MM.1S (cell line): ENCODE measurements around the gene IFIT1B.
"Not testable (repeated sequence)": the region's sequence is repeated elsewhere in the genome, so short reads cannot be mapped to it uniquely, and the experiment has no call there.

ENCODE experiments used
- EZH2 ChIP-seq: fragments of 300-600 bp; sonication (generic); optimal IDR thresholded peaks from 2 replicates; pipeline ENCODE3; 2017; ENCODE audit warnings: low read depth, mild to moderate bottlenecking, antibody characterized with exemption, low read length, mixed read lengths
- TF ChIP-seq, protein P1 (sequence below): fragments of 300-600 bp; sonication (generic); IDR thresholded peaks from 2 replicates; pipeline ENCODE4 v1.5.1; 2016; ENCODE audit warnings: antibody characterized with exemption, low read length, mixed read lengths

DNA sequence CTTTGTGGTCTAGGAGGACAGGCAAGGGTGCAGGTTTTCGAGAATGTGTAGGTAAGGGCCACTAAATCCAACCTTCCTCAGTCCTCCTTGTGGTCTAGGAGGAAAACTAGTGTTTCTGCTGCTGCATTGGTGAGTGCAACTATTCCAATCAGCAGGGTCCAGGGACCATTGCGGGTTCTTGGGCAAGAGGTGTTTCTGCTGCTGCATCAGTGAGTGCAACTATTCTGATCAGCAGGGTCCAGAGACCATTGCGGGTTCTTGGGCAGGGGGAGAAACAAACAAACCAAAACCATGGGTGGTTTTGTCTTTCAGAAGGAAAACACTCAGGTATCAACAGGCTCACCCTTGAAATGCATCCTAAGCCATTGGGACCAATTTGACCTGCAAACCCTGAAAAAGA is 29.9 kb downstream of the IFIT1B start:
- not testable (repeated sequence) for TF ChIP-seq EZH2
- TF ChIP-seq, protein P1, sequence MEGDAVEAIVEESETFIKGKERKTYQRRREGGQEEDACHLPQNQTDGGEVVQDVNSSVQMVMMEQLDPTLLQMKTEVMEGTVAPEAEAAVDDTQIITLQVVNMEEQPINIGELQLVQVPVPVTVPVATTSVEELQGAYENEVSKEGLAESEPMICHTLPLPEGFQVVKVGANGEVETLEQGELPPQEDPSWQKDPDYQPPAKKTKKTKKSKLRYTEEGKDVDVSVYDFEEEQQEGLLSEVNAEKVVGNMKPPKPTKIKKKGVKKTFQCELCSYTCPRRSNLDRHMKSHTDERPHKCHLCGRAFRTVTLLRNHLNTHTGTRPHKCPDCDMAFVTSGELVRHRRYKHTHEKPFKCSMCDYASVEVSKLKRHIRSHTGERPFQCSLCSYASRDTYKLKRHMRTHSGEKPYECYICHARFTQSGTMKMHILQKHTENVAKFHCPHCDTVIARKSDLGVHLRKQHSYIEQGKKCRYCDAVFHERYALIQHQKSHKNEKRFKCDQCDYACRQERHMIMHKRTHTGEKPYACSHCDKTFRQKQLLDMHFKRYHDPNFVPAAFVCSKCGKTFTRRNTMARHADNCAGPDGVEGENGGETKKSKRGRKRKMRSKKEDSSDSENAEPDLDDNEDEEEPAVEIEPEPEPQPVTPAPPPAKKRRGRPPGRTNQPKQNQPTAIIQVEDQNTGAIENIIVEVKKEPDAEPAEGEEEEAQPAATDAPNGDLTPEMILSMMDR = not testable (repeated sequence)
